ENCODE measurements around the gene C11orf68. TPM values are rescaled to one million over a fixed set of nuclear protein-coding genes. Genes with fewer than 3 reads are reported as not detected.

The C11orf68 gene
- total and polyA plus RNA-seq, 8 donors: 3.1 to 31.3 (median 13.7) TPM

GRCh38 chr11:65917077-65917433 lies 1.8 kb downstream of the C11orf68 start:
- peaks cover 50 to 65% (median 57%) of the 10 kb centered on the region in 4 donors for H3K4me1 ChIP-seq
- H3K4me3 ChIP-seq: peak overlapping the region in 2 of 4 donors; percentile 80 to 94
- intact Hi-C loops (cut with DNase I; ENCODE audit: low total_unique reads): no loop called here
- no peaks in the 10 kb centered on the region for H3K9me3 ChIP-seq
- DNase-seq: no peak
- H3K36me3 ChIP-seq: peaks cover 0 to 20% (median 11%) of the 10 kb centered on the region in 4 donors
- H3K27ac ChIP-seq: peak overlapping the region in 4 of 5 donors; percentile 91 to 98 (median 97)
- WGBS, 5 donors: 87 to 98% (median 96%) methylated on average over 3 of the region's 3 CpGs
- no peaks in the 10 kb centered on the region for H3K27me3 ChIP-seq
- TF ChIP-seq CTCF (IDR thresholded peaks at IDR 0.05) (no peak), EP300 (IDR thresholded peaks at IDR 0.05) (no peak), POLR2AphosphoS5 (IDR thresholded peaks at IDR 0.05) (no peak), POLR2A (IDR thresholded peaks at IDR 0.05) (no peak)

- WGBS, 5 donors: 70 to 80% (median 78%) methylated on average over 7 of the region's 7 CpGs
- peaks cover 56 to 72% (median 64%) of the 10 kb centered on the region in 4 donors for H3K4me1 ChIP-seq
- no peaks in the 10 kb centered on the region for H3K27me3 ChIP-seq
- H3K4me3 ChIP-seq: peak overlapping the region in 1 of 4 donors; percentile 4
- peak overlapping the region; percentile 20 to 98 (median 97) for H3K27ac ChIP-seq
- H3K36me3 ChIP-seq: peaks cover 0 to 14% (median 6%) of the 10 kb centered on the region in 4 donors
- intact Hi-C loops (cut with DNase I; ENCODE audit: low total_unique reads): no loop called here
- no peak for DNase-seq
- no peaks in the 10 kb centered on the region for H3K9me3 ChIP-seq
- TF ChIP-seq CTCF (IDR thresholded peaks at IDR 0.05) (no peak), POLR2A (IDR thresholded peaks at IDR 0.05) (no peak)
These were observed 2.5 kb downstream of the C11orf68 start for GRCh38 chr11:65916391-65916790.

- TF ChIP-seq POLR2A (IDR thresholded peaks at IDR 0.05) (no peak), CTCF (IDR thresholded peaks at IDR 0.05) (no peak), POLR2AphosphoS5 (IDR thresholded peaks at IDR 0.05) (peak; percentile 50 to 82 (median 81)), EP300 (IDR thresholded peaks at IDR 0.05) (peak; percentile 33)
- WGBS, 5 donors: 29 to 53% (median 47%) methylated on average over 5 to 13 of the region's 13 CpGs
- H3K27ac ChIP-seq: peak overlapping the region; percentile 61 to 98 (median 97)
- no peaks in the 10 kb centered on the region for H3K9me3 ChIP-seq
- intact Hi-C loops (cut with DNase I; ENCODE audit: low total_unique reads): no loop called here
- peaks cover 57 to 71% (median 60%) of the 10 kb centered on the region in 4 donors for H3K4me1 ChIP-seq
- DNase-seq: peak; percentile 55 to 59
- peaks cover 0 to 8% (median under 1%) of the 10 kb centered on the region in 4 donors for H3K36me3 ChIP-seq
- peak overlapping the region in 1 of 4 donors; percentile 4 for H3K4me3 ChIP-seq
- H3K27me3 ChIP-seq: no peaks in the 10 kb centered on the region
These were observed 3.0 kb downstream of the C11orf68 start for GRCh38 chr11:65915821-65916251.

- Histone ChIP-seq H3K27me3 (no peaks in the 10 kb centered on the region), H3K27ac (peak overlapping the region; percentile 61 to 98 (median 97)), H3K4me1 (peaks cover 51 to 65% (median 54%) of the 10 kb centered on the region in 4 donors), H3K4me3 (no peak overlapping the region), H3K36me3 (peaks cover 0 to 6% (median 0%) of the 10 kb centered on the region in 4 donors), H3K9me3 (no peaks in the 10 kb centered on the region)
- no peak for TF ChIP-seq POLR2AphosphoS5 (IDR thresholded peaks at IDR 0.05)
- TF ChIP-seq EP300 (IDR thresholded peaks at IDR 0.05): no peak
- no peak for TF ChIP-seq POLR2A (IDR thresholded peaks at IDR 0.05)
- no peak for TF ChIP-seq CTCF (IDR thresholded peaks at IDR 0.05)
- DNase-seq: no peak
- intact Hi-C loops (cut with DNase I; ENCODE audit: low total_unique reads): no loop called here
- 49 to 69% (median 61%) methylated on average over 10 of the region's 10 CpGs for WGBS, 5 donors
These were observed 3.6 kb downstream of the C11orf68 start for GRCh38 chr11:65915101-65915820.

All from stomach (tissue), 9 donors.